SK-N-MC (cell line): ENCODE results near the gene PRRX1.

Experiments used
- DNase-seq: peaks from one replicate; pipeline ENCODE4 v3.0.0-alpha.2; 2011; ENCODE audit warnings: low read depth, low spot score
- H3K27ac ChIP-seq: fragments of 200-600 bp; sonication (generic); 2 replicates; pipeline ENCODE4 v1.5.1; 2016; ENCODE audit warnings: mixed run types
- H3K36me3 ChIP-seq: fragments of 200-600 bp; sonication (generic); 2 replicates; pipeline ENCODE4 v1.6.1; 2017; ENCODE audit warnings: antibody characterized with exemption, low read length, mixed read lengths; ENCODE audit not compliant: insufficient read depth
- H3K4me3 ChIP-seq: fragments of 200-600 bp; sonication (generic); 2 replicates; pipeline ENCODE4 v1.5.1; 2016
- H3K9ac ChIP-seq: fragments of 200-600 bp; sonication (generic); 2 replicates; pipeline ENCODE4 v1.8.0; 2017; ENCODE audit warnings: mixed run types, mixed read lengths; ENCODE audit not compliant: insufficient read length
- H3K9me3 ChIP-seq: fragments of 200-600 bp; sonication (generic); 2 replicates; pipeline ENCODE4 v1.6.1; 2017; ENCODE audit warnings: low read depth, mild to moderate bottlenecking, antibody characterized with exemption, low read length, moderate library complexity, mixed read lengths
- EZH2 ChIP-seq: fragments of 200-600 bp; sonication (generic); IDR thresholded peaks from one replicate; pipeline ENCODE4 v1.6.1; 2017; ENCODE audit warnings: antibody characterized with exemption
- FOXP2 ChIP-seq: optimal IDR thresholded peaks from 2 replicates; pipeline ENCODE3; 2011; ENCODE audit warnings: mild to moderate bottlenecking, moderate library complexity; ENCODE audit not compliant: insufficient read depth; ENCODE audit errors: extremely low read length, control extremely low read depth
- POLR2AphosphoS5 ChIP-seq: IDR thresholded peaks from 2 replicates; pipeline ENCODE4 v1.6.1; 2012; ENCODE audit warnings: mild to moderate bottlenecking, low read depth, low read length, borderline replicate concordance

Gene PRRX1

GRCh38 chr1:170676628-170677027 is 12.7 kb downstream of the PRRX1 start:
- no peak for DNase-seq
- no peak for TF ChIP-seq POLR2AphosphoS5
- no peak for TF ChIP-seq EZH2
- no peak for TF ChIP-seq FOXP2
- Histone ChIP-seq H3K9me3 (no peaks in the 10 kb centered on the region), H3K27ac (peak overlapping the region; percentile 86; the same call in 1 of the 2 replicates), H3K36me3 (no peaks in the 10 kb centered on the region), H3K9ac (peak overlapping the region; percentile 47), H3K4me3 (peak overlapping the region; percentile 37)

- Histone ChIP-seq H3K9ac (no peak overlapping the region), H3K36me3 (no peaks in the 10 kb centered on the region), H3K9me3 (no peaks in the 10 kb centered on the region), H3K27ac (no peak overlapping the region), H3K4me3 (no peak overlapping the region)
- no peak for TF ChIP-seq EZH2
- DNase-seq = no peak
Observed at GRCh38 chr1:170678027-170678600, 14.2 kb downstream of the PRRX1 start.

DNA sequence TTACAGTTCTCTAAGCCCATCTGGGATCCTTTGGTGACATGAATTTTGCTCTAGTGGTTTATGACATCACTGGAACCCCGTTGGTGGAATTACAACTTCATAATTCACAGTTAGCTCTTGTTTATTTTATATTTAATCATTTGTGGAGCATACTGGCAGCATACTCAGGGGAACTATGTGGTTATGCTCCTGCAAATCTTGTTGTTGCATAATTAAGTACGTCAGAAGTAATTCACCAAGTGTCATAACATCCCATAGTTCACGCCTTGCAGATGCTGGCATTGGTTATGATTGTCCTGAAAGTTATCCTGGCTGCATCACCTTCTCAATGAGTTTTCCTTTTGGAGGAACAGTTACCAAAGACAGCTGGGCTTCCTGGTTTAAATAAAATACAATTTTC is 16.5 kb downstream of the PRRX1 start:
- no peak for DNase-seq
- H3K9ac ChIP-seq = no peak overlapping the region
- no peaks in the 10 kb centered on the region for H3K36me3 ChIP-seq
- no peak overlapping the region for H3K4me3 ChIP-seq
- H3K27ac ChIP-seq = no peak overlapping the region
- no peaks in the 10 kb centered on the region for H3K9me3 ChIP-seq
- TF ChIP-seq FOXP2 (no peak), EZH2 (no peak), POLR2AphosphoS5 (no peak)

DNA sequence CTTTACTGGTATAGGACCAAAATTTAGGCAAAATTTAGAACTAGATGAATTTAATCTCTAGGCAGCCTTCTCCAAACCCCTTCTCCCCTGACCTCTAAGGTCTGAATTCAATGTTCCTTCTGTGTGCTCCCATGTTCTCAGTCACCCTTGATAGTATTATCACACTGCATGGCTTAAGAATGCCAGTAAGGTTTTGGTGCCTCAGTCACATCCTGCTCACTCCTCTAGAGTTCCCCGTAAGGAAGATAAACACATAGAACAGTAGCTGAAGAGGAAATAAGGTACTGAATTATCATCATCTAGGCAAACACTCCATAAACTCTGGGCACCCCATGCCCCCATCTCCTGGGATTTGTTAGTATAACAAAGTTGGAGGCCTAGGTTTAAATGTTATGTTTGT is 18.2 kb downstream of the PRRX1 start:
- no peak for TF ChIP-seq EZH2
- TF ChIP-seq FOXP2 = no peak
- TF ChIP-seq POLR2AphosphoS5 = no peak
- DNase-seq = no peak
- Histone ChIP-seq H3K36me3 (no peaks in the 10 kb centered on the region), H3K9ac (no peak overlapping the region), H3K9me3 (no peaks in the 10 kb centered on the region), H3K4me3 (no peak overlapping the region), H3K27ac (no peak overlapping the region)

DNA sequence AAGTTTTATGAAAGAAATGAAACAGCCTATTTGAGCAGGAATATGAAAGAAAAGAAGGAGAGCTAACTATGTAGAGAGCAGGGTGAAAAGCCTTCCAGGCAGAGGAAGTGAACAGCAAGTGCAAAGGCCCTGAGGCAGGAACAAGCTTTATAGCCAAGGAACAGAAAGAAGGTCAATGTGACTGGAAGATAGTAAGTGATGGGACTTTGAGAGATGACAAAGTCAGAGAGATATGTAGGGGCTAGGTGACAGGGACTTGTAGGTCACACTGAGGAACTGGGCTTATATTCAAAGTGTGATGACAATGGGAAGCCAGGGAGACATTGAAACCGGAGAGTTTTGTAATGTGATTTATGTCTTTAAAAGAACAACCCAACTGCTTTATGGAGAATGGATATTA is 18.9 kb downstream of the PRRX1 start:
- TF ChIP-seq EZH2 (no peak), POLR2AphosphoS5 (no peak), FOXP2 (no peak)
- H3K27ac ChIP-seq = no peak overlapping the region
- DNase-seq = no peak

GRCh38 chr1:170685166-170685565 is 21.2 kb downstream of the PRRX1 start:
- H3K9ac ChIP-seq = no peak overlapping the region

More for the DNA sequence above, 18.9 kb downstream of the PRRX1 start:
- H3K9ac ChIP-seq = no peak overlapping the region
- no peak overlapping the region for H3K4me3 ChIP-seq
- no peaks in the 10 kb centered on the region for H3K9me3 ChIP-seq
- no peaks in the 10 kb centered on the region for H3K36me3 ChIP-seq

DNA sequence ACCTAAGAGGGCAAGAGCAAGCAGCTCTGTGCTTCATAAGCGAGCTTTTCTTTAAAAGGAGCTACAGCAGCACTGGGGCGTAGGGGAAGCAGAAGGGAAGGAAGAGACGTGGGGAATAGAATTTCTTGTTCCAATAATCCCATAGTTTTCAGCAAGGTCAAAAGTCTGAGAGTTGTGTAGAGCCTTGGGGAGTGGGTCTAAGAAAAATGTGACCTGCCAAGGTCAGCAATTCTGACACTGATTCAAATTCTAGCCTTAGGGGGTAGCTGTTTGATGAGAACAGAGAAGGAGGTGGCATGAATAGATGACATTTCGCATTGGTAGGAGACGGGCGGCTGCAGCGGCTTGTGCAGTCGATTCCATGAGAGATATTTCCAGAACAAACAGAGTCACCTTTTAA is 22.4 kb downstream of the PRRX1 start:
- Histone ChIP-seq H3K4me3 (no peak overlapping the region), H3K36me3 (no peaks in the 10 kb centered on the region), H3K27ac (no peak overlapping the region), H3K9ac (no peak overlapping the region), H3K9me3 (no peaks in the 10 kb centered on the region)
- TF ChIP-seq POLR2AphosphoS5 (no peak), FOXP2 (no peak), EZH2 (no peak)
- DNase-seq = no peak

More at GRCh38 chr1:170685166-170685565, 21.2 kb downstream of the PRRX1 start:
- H3K36me3 ChIP-seq = no peaks in the 10 kb centered on the region
- TF ChIP-seq POLR2AphosphoS5 (no peak), EZH2 (no peak), FOXP2 (no peak)
- H3K4me3 ChIP-seq = no peak overlapping the region
- no peaks in the 10 kb centered on the region for H3K9me3 ChIP-seq
- DNase-seq = no peak
- H3K27ac ChIP-seq = no peak overlapping the region

- H3K4me3 ChIP-seq = no peak overlapping the region; the same call in 1 of the 2 replicates
- no peaks in the 10 kb centered on the region for H3K9me3 ChIP-seq
- no peak overlapping the region; the same call in 1 of the 2 replicates for H3K27ac ChIP-seq
- no peak overlapping the region for H3K9ac ChIP-seq
- DNase-seq = no peak
- no peaks in the 10 kb centered on the region for H3K36me3 ChIP-seq
- no peak for TF ChIP-seq POLR2AphosphoS5
- TF ChIP-seq EZH2 = no peak
- TF ChIP-seq FOXP2 = no peak
Observed at GRCh38 chr1:170687621-170688020, 23.7 kb downstream of the PRRX1 start.

- Histone ChIP-seq H3K9ac (no peak overlapping the region), H3K36me3 (no peaks in the 10 kb centered on the region), H3K27ac (no peak overlapping the region), H3K9me3 (no peaks in the 10 kb centered on the region), H3K4me3 (no peak overlapping the region)
- no peak for TF ChIP-seq POLR2AphosphoS5
- no peak for TF ChIP-seq EZH2
- no peak for TF ChIP-seq FOXP2
- DNase-seq = no peak
Observed at GRCh38 chr1:170691258-170691657, 27.3 kb downstream of the PRRX1 start.
